Neuronal stem cell (in vitro differentiated cells): ENCODE data around the gene EFS.

Experiments used
- DNase-seq: peaks from one replicate; pipeline ENCODE4 v3.0.0-alpha.2; 2013; ENCODE audit warnings: low spot score
- H2AFZ ChIP-seq: one replicate; pipeline ENCODE4 v1.6.1; 2013; ENCODE audit warnings: mild to moderate bottlenecking, low read length, inconsistent platforms
- H2AK5ac ChIP-seq: 2 replicates; pipeline ENCODE4 v1.6.1; 2013; ENCODE audit warnings: low read depth, mild to moderate bottlenecking, inconsistent platforms, low read length, moderate library complexity, mixed read lengths
- H2BK120ac ChIP-seq: 2 replicates; pipeline ENCODE4 v1.6.1; 2013; ENCODE audit warnings: low read depth, mild to moderate bottlenecking, inconsistent platforms, low read length, moderate library complexity, mixed read lengths
- H2BK12ac ChIP-seq: one replicate; pipeline ENCODE4 v1.6.1; 2013; ENCODE audit warnings: low read length, inconsistent platforms
- H2BK15ac ChIP-seq: 2 replicates; pipeline ENCODE4 v1.6.1; 2013; ENCODE audit warnings: mild to moderate bottlenecking, low read length, inconsistent platforms, mixed read lengths
- H2BK5ac ChIP-seq: one replicate; pipeline ENCODE4 v1.6.1; 2013; ENCODE audit warnings: inconsistent platforms, mild to moderate bottlenecking, low read length, moderate library complexity
- H3K14ac ChIP-seq: one replicate; pipeline ENCODE4 v1.6.1; 2013; ENCODE audit warnings: low read length, inconsistent platforms
- H3K18ac ChIP-seq: 2 replicates; pipeline ENCODE4 v1.6.1; 2013; ENCODE audit warnings: low read length, inconsistent platforms
- H3K23ac ChIP-seq: 2 replicates; pipeline ENCODE4 v1.6.1; 2013; ENCODE audit warnings: low read depth, mild to moderate bottlenecking, mixed read lengths, low read length, inconsistent platforms; ENCODE audit not compliant: poor library complexity
- H3K27ac ChIP-seq: replicated peaks from 3 replicates; pipeline ENCODE4 v1.5.1; 2013; ENCODE audit warnings: low read length, inconsistent platforms
- H3K27me3 ChIP-seq, 3 experiments: 2 replicates each; pipeline ENCODE4 v1.6.1; 2013; ENCODE audit warnings: low read length in 3 of 3, mild to moderate bottlenecking in 2 of 3, inconsistent platforms in 1 of 3, low read depth in 1 of 3, mixed read lengths in 1 of 3, moderate library complexity in 1 of 3; ENCODE audit not compliant: control insufficient read depth in 3 of 3, insufficient read depth in 3 of 3
- H3K36me3 ChIP-seq, 2 donors: replicated peaks in 1 of 2; 2 replicates each; pipeline ENCODE4 v1.6.1; 2013; ENCODE audit warnings: low read length in 2 of 2; ENCODE audit not compliant: control insufficient read depth in 2 of 2, insufficient read depth in 2 of 2
- H3K4ac ChIP-seq: 2 replicates; pipeline ENCODE4 v1.6.1; 2013; ENCODE audit warnings: inconsistent platforms, mild to moderate bottlenecking, low read length, moderate library complexity
- H3K4me1 ChIP-seq, 2 donors: 1 replicate in 1 of 2; 2 replicates in 1 of 2; pipeline ENCODE4 v1.6.1; 2013; ENCODE audit warnings: low read length in 2 of 2, low read depth in 1 of 2; ENCODE audit not compliant: control insufficient read depth in 2 of 2, insufficient read depth in 1 of 2
- H3K4me2 ChIP-seq: one replicate; pipeline ENCODE4 v1.6.1; 2013; ENCODE audit warnings: mild to moderate bottlenecking, low read length, inconsistent platforms; ENCODE audit not compliant: insufficient read depth, poor library complexity, severe bottlenecking
- H3K4me3 ChIP-seq, 2 donors: 2 replicates each; pipeline ENCODE4 v1.5.1; 2013; ENCODE audit warnings: low read length in 2 of 2, mild to moderate bottlenecking in 2 of 2, inconsistent platforms in 1 of 2, moderate library complexity in 1 of 2
- H3K79me1 ChIP-seq: one replicate; pipeline ENCODE4 v1.6.1; 2013; ENCODE audit warnings: low read depth, mild to moderate bottlenecking, inconsistent platforms, low read length, moderate library complexity
- H3K9ac ChIP-seq: one replicate; pipeline ENCODE4 v1.6.1; 2013; ENCODE audit warnings: mild to moderate bottlenecking, low read depth, low read length, inconsistent platforms; ENCODE audit not compliant: poor library complexity
- H3K9me3 ChIP-seq, 2 donors: replicated peaks in 1 of 2; 2 replicates each; pipeline versions ENCODE3 to v1.6.1; 2013; ENCODE audit warnings: low read length in 2 of 2, mild to moderate bottlenecking in 2 of 2, inconsistent platforms in 1 of 2, low read depth in 1 of 2, mixed read lengths in 1 of 2, moderate library complexity in 1 of 2; ENCODE audit not compliant: control insufficient read depth in 2 of 2, insufficient read depth in 1 of 2
- H4K8ac ChIP-seq: one replicate; pipeline ENCODE4 v1.6.1; 2013; ENCODE audit warnings: low read depth, mild to moderate bottlenecking, inconsistent platforms, low read length, moderate library complexity
- H4K91ac ChIP-seq: one replicate; pipeline ENCODE4 v1.6.1; 2013; ENCODE audit warnings: low read length, low read depth, mild to moderate bottlenecking, inconsistent platforms; ENCODE audit not compliant: poor library complexity
- WGBS, 2 donors: extraction: QIAGEN DNeasy Blood & Tissue Kit; methylation state at CpG; one replicate each; pipeline ENCODE4 v1.1.7; 2013; ENCODE audit warnings: missing lambda C conversion rate in 2 of 2, mixed read lengths in 1 of 2; ENCODE audit not compliant: insufficient read length in 2 of 2, insufficient replicate concordance in 1 of 2; ENCODE audit errors: extremely low coverage in 2 of 2; 5-methylcytosine and 5-hydroxymethylcytosine counted together

The EFS gene

GRCh38 chr14:23344481-23344880 is 20.5 kb downstream of the EFS start:
- Histone ChIP-seq H3K79me1 (no peaks in the 10 kb centered on the region), H3K4me2 (no peak overlapping the region), H2AFZ (peak overlapping the region; percentile 15), H3K9ac (no peak overlapping the region), H3K36me3 (peaks cover 0 to 8% of the 10 kb centered on the region in 2 donors), H2BK120ac (no peak overlapping the region), H2BK12ac (no peak overlapping the region), H2BK15ac (no peak overlapping the region), H3K4ac (no peak overlapping the region), H3K4me3 (no peak overlapping the region), H2BK5ac (no peak overlapping the region), H4K91ac (no peak overlapping the region), H4K8ac (no peak overlapping the region), H3K27me3 (no peaks in the 10 kb centered on the region), H3K18ac (no peak overlapping the region), H3K14ac (no peak overlapping the region), H3K4me1 (no peaks in the 10 kb centered on the region), H3K23ac (no peak overlapping the region), H3K27ac (no peak overlapping the region), H3K9me3 (peaks cover 0 to 2% of the 10 kb centered on the region in 2 donors), H2AK5ac (no peak overlapping the region)
- DNase-seq, result no peak
- no CpG with 5 or more reads among the region's 3 CpGs for WGBS, 2 donors

DNA sequence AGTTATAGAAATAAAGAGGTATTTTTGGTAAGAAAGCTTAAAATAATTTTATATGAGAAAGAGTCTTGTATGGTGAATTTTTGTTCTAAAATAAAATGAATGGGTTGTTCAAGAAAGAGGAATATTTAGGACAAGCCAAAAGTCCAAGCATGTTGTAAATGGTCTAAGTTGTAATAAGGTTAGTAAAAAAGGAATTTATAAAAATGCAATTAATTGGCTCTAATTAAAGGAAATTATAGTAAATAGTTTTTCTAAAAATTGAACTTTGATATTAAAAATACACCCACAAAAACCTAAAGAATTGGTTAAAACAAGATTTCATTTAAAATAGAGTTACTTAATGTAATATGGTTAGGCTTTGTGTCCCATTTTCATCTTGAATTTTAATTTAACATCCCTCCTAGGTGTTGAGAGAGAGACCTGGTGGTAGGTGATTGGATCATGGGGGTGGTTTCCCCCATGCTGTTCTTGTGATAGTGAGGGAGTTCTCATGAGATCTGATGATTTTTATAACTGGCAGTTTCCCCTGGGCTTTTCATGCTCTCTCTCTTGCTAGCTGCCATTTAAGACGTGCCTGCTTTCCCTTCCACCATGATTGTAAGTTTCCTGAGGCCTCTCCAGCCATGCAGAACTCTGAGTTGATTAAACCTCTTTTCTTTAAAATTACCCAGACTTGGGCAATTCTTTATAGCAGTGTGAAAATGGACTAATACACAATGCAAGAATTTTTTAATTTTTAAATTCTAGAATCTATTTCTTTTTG is 25.3 kb downstream of the EFS start:
- Histone ChIP-seq H3K18ac (no peak overlapping the region), H2AK5ac (no peak overlapping the region), H3K4me3 (no peak overlapping the region), H3K27ac (no peak overlapping the region), H3K4me1 (no peaks in the 10 kb centered on the region), H2BK5ac (no peak overlapping the region), H3K14ac (no peak overlapping the region), H3K23ac (no peak overlapping the region), H2BK15ac (no peak overlapping the region), H2BK120ac (no peak overlapping the region), H3K79me1 (no peaks in the 10 kb centered on the region), H4K91ac (no peak overlapping the region), H3K9ac (no peak overlapping the region), H3K9me3 (peaks cover 4 to 6% of the 10 kb centered on the region in 2 donors), H3K27me3 (no peaks in the 10 kb centered on the region), H3K4me2 (no peak overlapping the region), H4K8ac (no peak overlapping the region), H2BK12ac (no peak overlapping the region), H3K4ac (no peak overlapping the region), H2AFZ (no peak overlapping the region), H3K36me3 (no peaks in the 10 kb centered on the region)
- no peak for DNase-seq
- no CpG with 5 or more reads among the region's 1 CpG for WGBS, 2 donors

- WGBS, 2 donors, result no CpG with 5 or more reads among the region's 5 CpGs
- no peak overlapping the region for H2BK15ac ChIP-seq
- H3K36me3 ChIP-seq, result no peaks in the 10 kb centered on the region
- H3K9ac ChIP-seq, result no peak overlapping the region
- H2AK5ac ChIP-seq, result no peak overlapping the region
- H3K27ac ChIP-seq, result no peak overlapping the region
- no peak overlapping the region for H4K8ac ChIP-seq
- no peak overlapping the region for H2AFZ ChIP-seq
- no peaks in the 10 kb centered on the region for H3K27me3 ChIP-seq
- no peak overlapping the region for H3K4me2 ChIP-seq
- no peaks in the 10 kb centered on the region for H3K4me1 ChIP-seq
- no peak overlapping the region for H3K4ac ChIP-seq
- no peak overlapping the region for H3K14ac ChIP-seq
- peaks cover 2 to 6% of the 10 kb centered on the region in 2 donors for H3K9me3 ChIP-seq
- peaks cover 2% of the 10 kb centered on the region for H3K79me1 ChIP-seq
- no peak overlapping the region for H2BK5ac ChIP-seq
- H4K91ac ChIP-seq, result no peak overlapping the region
- no peak overlapping the region for H3K4me3 ChIP-seq
- H2BK12ac ChIP-seq, result no peak overlapping the region
- DNase-seq, result no peak
- H2BK120ac ChIP-seq, result no peak overlapping the region
- no peak overlapping the region for H3K18ac ChIP-seq
- no peak overlapping the region for H3K23ac ChIP-seq
These were observed 29.3 kb downstream of the EFS start for GRCh38 chr14:23335623-23336022.

GRCh38 chr14:23327947-23328744 is 36.8 kb downstream of the EFS start:
- no peak overlapping the region for H3K4me3 ChIP-seq
- no peak overlapping the region for H3K4ac ChIP-seq
- H3K36me3 ChIP-seq, result peaks cover 15 to 32% of the 10 kb centered on the region in 2 donors
- H4K91ac ChIP-seq, result no peak overlapping the region
- DNase-seq, result peak; percentile 76
- H4K8ac ChIP-seq, result no peak overlapping the region
- H2AK5ac ChIP-seq, result no peak overlapping the region
- H2BK5ac ChIP-seq, result no peak overlapping the region
- H3K23ac ChIP-seq, result no peak overlapping the region
- H2BK15ac ChIP-seq, result no peak overlapping the region
- H3K18ac ChIP-seq, result no peak overlapping the region
- H3K27me3 ChIP-seq, result no peaks in the 10 kb centered on the region
- H3K27ac ChIP-seq, result no peak overlapping the region
- peaks cover 1 to 4% of the 10 kb centered on the region in 2 donors for H3K4me1 ChIP-seq
- no peak overlapping the region for H3K14ac ChIP-seq
- H2BK12ac ChIP-seq, result no peak overlapping the region
- H3K4me2 ChIP-seq, result no peak overlapping the region
- no peaks in the 10 kb centered on the region for H3K9me3 ChIP-seq
- WGBS, 2 donors, result no CpG with 5 or more reads among the region's 4 CpGs
- no peak overlapping the region for H3K9ac ChIP-seq
- H2BK120ac ChIP-seq, result no peak overlapping the region
- H2AFZ ChIP-seq, result no peak overlapping the region
- H3K79me1 ChIP-seq, result peaks cover 4% of the 10 kb centered on the region
